Vagina (tissue), 2 donors: Measurements from ENCODE around the gene AJAP1. TPM values are rescaled to one million over a fixed set of nuclear protein-coding genes. Genes with fewer than 3 reads are reported as not detected.

Experiments
- DNase-seq, 2 donors: peaks; one replicate each; pipeline ENCODE4 v3.0.0-alpha.2; 2017; ENCODE audit errors: extremely low spot score in 2 of 2
- H3K27ac ChIP-seq: fragments of 200-600 bp; sonication (generic); one replicate; pipeline ENCODE4 v1.5.1; 2019
- H3K27me3 ChIP-seq: fragments of 200-600 bp; sonication (generic); one replicate; pipeline ENCODE4 v1.5.1; 2019
- H3K36me3 ChIP-seq, 2 donors: fragments of 200-600 bp; sonication (generic); one replicate each; pipeline ENCODE4 v1.5.1; 2017 to 2019
- H3K4me1 ChIP-seq: fragments of 200-600 bp; sonication (generic); one replicate; pipeline ENCODE4 v1.5.1; 2019
- H3K4me3 ChIP-seq, 2 donors: fragments of 200-600 bp; sonication (generic); 1 replicate in 1 of 2; 2 replicates in 1 of 2; pipeline ENCODE4 v1.5.1; 2016 to 2019
- H3K9me3 ChIP-seq: fragments of 200-600 bp; sonication (generic); one replicate; pipeline ENCODE4 v1.5.1; 2019
- POLR2A ChIP-seq, 2 donors: fragments of 450-650 bp; IDR thresholded peaks; one replicate each; pipeline ENCODE4 v1.6.1; 2017; ENCODE audit warnings: antibody characterized with exemption in 2 of 2, mild to moderate bottlenecking in 2 of 2, moderate library complexity in 2 of 2
- POLR2AphosphoS5 ChIP-seq, 2 donors: sonication (generic); formaldehyde crosslinking; IDR thresholded peaks; one replicate each; pipeline ENCODE4 v1.9.0; 2017; ENCODE audit warnings: antibody characterized with exemption in 2 of 2, mild to moderate bottlenecking in 2 of 2, low read depth in 1 of 2; ENCODE audit not compliant: insufficient read depth in 1 of 2
- intact Hi-C: fragments of 100-400 bp; cut with DNase I; formaldehyde crosslinking; loops from one replicate; pipeline ENCODE4 v1.15.1; 2023
- total RNA-seq: library from RNA; depleted of rRNA; stranded (reverse); fragments of >200 nt; gene quantifications from one replicate; pipeline ENCODE4 v1.2.3, GENCODE V29; 2016
- TF ChIP-seq, protein P1 (sequence below), 3 experiments: fragments of 450-650 bp in 2 of 3; fragments of 200-600 bp in 1 of 3; sonication (generic) in 1 of 3; IDR thresholded peaks; one replicate each; pipeline ENCODE4 v1.5.1; 2017 to 2019; ENCODE audit warnings: antibody characterized with exemption in 3 of 3, mild to moderate bottlenecking in 2 of 3, moderate library complexity in 2 of 3

Gene AJAP1
- total RNA-seq, 1 donor from 2014 or later: 1.7 TPM

DNA sequence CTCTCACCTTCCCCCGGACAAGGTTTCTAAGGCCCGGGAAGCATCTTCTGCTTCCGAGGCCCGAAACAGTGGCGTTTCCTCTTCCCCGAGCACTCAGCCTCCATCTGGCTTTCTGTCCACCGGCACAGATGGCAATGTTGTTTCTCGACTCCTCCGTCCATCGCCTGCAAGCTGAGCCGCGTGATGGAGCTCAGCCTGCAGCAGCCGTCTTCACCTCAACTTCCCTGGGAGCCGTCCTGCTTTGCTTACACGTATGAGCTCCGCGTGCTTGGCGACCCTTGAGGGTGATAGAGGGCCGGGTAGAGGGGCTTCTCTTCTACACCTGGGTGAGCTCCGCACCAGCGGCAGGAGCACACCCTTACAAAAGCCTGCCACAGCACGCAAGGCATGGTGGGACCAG lies 80.4 kb downstream of the AJAP1 start:
- DNase-seq: no peak
- intact Hi-C loops: no loop called here
- Histone ChIP-seq H3K36me3 (no peaks in the 10 kb centered on the region), H3K4me3 (no peak overlapping the region), H3K27me3 (no peaks in the 10 kb centered on the region), H3K9me3 (no peaks in the 10 kb centered on the region), H3K27ac (no peak overlapping the region), H3K4me1 (no peaks in the 10 kb centered on the region)
- TF ChIP-seq POLR2A (IDR thresholded peaks at IDR 0.05): no peak
- TF ChIP-seq, protein P1, sequence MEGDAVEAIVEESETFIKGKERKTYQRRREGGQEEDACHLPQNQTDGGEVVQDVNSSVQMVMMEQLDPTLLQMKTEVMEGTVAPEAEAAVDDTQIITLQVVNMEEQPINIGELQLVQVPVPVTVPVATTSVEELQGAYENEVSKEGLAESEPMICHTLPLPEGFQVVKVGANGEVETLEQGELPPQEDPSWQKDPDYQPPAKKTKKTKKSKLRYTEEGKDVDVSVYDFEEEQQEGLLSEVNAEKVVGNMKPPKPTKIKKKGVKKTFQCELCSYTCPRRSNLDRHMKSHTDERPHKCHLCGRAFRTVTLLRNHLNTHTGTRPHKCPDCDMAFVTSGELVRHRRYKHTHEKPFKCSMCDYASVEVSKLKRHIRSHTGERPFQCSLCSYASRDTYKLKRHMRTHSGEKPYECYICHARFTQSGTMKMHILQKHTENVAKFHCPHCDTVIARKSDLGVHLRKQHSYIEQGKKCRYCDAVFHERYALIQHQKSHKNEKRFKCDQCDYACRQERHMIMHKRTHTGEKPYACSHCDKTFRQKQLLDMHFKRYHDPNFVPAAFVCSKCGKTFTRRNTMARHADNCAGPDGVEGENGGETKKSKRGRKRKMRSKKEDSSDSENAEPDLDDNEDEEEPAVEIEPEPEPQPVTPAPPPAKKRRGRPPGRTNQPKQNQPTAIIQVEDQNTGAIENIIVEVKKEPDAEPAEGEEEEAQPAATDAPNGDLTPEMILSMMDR (IDR thresholded peaks at IDR 0.05): no peak
- TF ChIP-seq POLR2AphosphoS5 (IDR thresholded peaks at IDR 0.05; ENCODE audit: insufficient read depth in 1 of 2, low read depth in 1 of 2): no peak

DNA sequence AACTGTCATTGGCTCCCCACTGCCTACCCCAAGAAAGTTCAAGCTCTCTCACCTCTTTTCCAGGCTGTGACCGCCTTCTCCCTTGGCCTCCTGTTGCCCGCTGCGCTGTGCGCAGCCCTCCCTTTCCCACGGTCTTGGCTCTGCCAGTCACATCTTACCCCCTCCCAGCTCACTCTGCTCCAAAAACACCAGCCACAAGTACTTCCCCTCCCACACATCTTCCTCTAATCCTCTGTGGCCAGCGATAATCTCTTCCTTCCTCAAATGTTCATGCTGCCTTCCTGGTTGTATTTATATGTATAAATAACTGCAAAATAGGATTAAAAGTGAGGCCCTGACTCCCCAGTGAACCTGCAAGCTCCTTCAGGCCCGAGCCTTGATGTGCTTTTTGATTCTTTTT lies 81.8 kb downstream of the AJAP1 start:
- no peak for DNase-seq
- H3K27me3 ChIP-seq: no peaks in the 10 kb centered on the region
- H3K9me3 ChIP-seq: no peaks in the 10 kb centered on the region
- H3K27ac ChIP-seq: no peak overlapping the region
- no peaks in the 10 kb centered on the region for H3K36me3 ChIP-seq
- H3K4me1 ChIP-seq: no peaks in the 10 kb centered on the region
- no peak overlapping the region for H3K4me3 ChIP-seq
- TF ChIP-seq, protein P1 (IDR thresholded peaks at IDR 0.05): no peak
- TF ChIP-seq POLR2A (IDR thresholded peaks at IDR 0.05) (no peak), POLR2AphosphoS5 (IDR thresholded peaks at IDR 0.05; ENCODE audit: insufficient read depth in 1 of 2, low read depth in 1 of 2) (no peak)
- intact Hi-C loops: no loop called here

DNA sequence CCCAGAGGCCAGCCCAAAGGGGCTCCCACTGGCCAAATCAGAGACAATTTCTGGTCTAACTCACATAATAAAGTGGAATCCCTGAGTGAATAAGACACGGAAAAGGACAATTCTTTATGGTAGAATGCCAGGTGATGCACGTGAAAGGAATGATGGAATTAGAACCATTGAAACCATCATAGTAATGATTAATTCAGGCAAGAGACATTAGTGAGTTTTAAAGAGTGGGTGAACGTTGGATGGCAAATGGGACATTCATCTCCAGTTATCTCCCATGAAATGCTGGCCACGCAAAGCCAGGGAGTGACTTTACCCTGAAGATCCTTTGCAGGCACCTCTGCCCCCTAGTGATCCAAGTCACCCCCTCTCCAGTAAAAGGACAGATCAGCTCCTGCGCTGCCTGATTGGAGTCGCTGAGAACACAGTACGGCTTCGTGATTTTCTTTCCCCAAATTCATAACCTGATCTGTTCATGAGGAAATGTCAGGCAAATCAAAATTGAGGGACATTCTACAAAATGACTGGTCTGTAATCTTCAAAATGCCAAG lies 87.5 kb downstream of the AJAP1 start:
- H3K4me3 ChIP-seq: no peak overlapping the region
- intact Hi-C loops: no loop called here
- no peak overlapping the region for H3K27ac ChIP-seq

DNA sequence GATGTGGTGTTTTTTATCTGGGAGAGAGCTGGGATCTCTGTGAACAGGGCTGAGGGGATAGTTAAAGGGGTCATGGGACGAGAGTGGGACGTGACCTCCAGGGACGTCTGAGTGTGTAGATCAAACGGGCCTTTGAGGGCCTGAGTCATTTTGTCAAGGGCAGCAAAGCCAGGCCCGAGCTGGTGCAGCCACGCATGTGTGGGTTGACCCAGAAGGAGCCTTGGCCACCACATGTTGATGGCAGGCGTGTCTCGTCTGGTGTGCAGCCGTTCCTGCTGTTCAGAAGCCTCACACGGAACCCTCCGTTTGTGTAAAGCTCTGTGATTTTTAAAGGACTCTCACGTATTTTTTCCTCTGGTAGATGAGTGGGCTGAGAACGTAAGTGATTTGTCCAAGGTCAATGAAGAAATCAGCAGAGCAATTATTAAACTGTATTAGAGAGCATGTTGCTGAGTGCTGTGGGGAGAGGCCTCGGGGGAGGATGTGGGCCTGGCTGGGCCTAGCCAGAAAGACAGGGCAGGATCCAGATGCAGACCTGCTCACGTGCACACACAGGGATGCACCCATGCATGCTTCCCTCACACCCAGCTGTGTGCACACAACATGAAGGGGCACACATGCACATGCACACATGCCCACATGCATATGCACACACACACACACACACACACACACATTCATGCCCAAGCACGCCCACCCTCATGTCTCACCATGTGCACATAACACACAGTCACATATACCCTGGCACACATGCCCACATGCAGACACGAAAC lies 89.8 kb downstream of the AJAP1 start:
- TF ChIP-seq POLR2A (IDR thresholded peaks at IDR 0.05) (no peak), POLR2AphosphoS5 (IDR thresholded peaks at IDR 0.05; ENCODE audit: insufficient read depth in 1 of 2, low read depth in 1 of 2) (no peak)
- TF ChIP-seq, protein P1 (IDR thresholded peaks at IDR 0.05): no peak
- DNase-seq: no peak
- Histone ChIP-seq H3K36me3 (no peaks in the 10 kb centered on the region), H3K4me1 (no peaks in the 10 kb centered on the region), H3K27ac (no peak overlapping the region), H3K9me3 (no peaks in the 10 kb centered on the region), H3K4me3 (no peak overlapping the region), H3K27me3 (no peaks in the 10 kb centered on the region)
- intact Hi-C loops: no loop called here

More for the DNA sequence above, 87.5 kb downstream of the AJAP1 start:
- H3K9me3 ChIP-seq: no peaks in the 10 kb centered on the region
- DNase-seq: no peak
- no peaks in the 10 kb centered on the region for H3K36me3 ChIP-seq
- H3K4me1 ChIP-seq: no peaks in the 10 kb centered on the region
- no peaks in the 10 kb centered on the region for H3K27me3 ChIP-seq
- TF ChIP-seq POLR2A (IDR thresholded peaks at IDR 0.05): no peak
- TF ChIP-seq, protein P1 (IDR thresholded peaks at IDR 0.05): no peak
- TF ChIP-seq POLR2AphosphoS5 (IDR thresholded peaks at IDR 0.05; ENCODE audit: insufficient read depth in 1 of 2, low read depth in 1 of 2): no peak

DNA sequence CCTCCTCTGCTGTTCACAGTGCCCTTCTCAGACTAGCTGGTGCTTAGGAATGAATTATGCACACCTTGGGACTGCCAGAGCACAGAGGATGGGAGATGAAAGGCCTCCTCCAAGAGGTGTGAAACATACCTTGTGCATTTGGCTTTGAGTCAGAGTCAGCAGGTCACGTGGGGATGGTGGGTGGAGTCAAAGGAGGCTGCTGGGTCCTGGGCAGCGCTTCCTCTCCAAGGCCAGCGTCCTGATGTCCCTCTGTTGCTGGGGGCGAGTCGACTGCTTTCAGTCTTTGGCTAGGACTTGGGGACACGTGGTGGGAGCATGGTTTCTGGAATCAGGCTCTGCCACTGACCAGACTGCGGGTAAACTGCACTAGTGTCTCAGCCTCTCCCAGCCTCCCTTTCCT lies 91.2 kb downstream of the AJAP1 start:
- TF ChIP-seq POLR2AphosphoS5 (IDR thresholded peaks at IDR 0.05; ENCODE audit: insufficient read depth in 1 of 2, low read depth in 1 of 2): no peak
- TF ChIP-seq, protein P1 (IDR thresholded peaks at IDR 0.05): no peak
- no peak for TF ChIP-seq POLR2A (IDR thresholded peaks at IDR 0.05)
- no peak overlapping the region for H3K4me3 ChIP-seq
- H3K27ac ChIP-seq: no peak overlapping the region
- H3K9me3 ChIP-seq: no peaks in the 10 kb centered on the region
- no peaks in the 10 kb centered on the region for H3K27me3 ChIP-seq
- H3K4me1 ChIP-seq: no peaks in the 10 kb centered on the region
- intact Hi-C loops: no loop called here
- no peak for DNase-seq
- no peaks in the 10 kb centered on the region for H3K36me3 ChIP-seq
